Iris pigment epithelial cell (primary cell): ENCODE data around the gene TTYH2.
A peak's percentile ranks its signal among the peaks of the same experiment; 100 is the strongest.

Experiments
- DNase-seq: peaks from one replicate; pipeline ENCODE4 v3.0.0-alpha.2; 2011; ENCODE audit warnings: low read depth

The TTYH2 gene

GRCh38 chr17:74196541-74197317 lies 16.6 kb upstream of the TTYH2 start:
- no peak for DNase-seq

DNA sequence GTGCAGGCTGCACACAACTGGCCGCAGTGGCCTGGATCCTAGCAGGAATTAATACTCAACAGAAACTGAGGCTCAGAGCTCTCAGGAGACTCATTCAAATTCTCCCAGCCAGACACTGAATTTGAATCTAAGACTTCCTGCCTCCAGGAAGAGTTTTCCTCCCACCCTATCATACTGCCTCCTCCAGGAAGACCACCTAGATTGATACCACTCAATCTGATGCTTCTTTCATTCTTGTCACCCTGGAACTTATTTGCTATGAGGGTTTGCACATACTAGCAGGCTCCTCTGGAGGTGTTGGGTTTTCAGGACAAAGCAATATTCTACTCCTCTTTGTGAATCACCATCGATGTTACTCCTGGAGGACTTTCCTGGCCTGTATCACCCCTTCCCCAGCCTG lies 15.6 kb upstream of the TTYH2 start:
- no peak for DNase-seq

DNA sequence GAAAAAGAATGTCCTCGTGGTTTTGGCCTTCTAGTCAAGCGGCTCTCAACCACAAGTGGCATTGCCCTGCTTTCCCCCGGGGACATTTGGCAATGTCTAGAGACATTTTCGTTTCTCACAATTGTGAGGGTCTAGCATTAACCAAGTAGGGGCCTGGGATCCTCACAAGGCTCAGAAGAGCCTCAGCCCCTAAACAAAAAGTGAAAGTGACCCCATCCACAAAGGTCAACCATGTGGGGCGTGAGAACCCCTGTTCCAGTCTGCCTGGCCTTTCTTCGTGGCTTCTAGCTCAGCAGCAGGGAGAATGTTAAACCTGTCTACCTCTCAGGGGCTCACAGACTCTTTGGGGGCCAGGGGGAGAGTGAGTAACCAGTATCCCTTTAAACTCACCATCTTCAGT lies 14.7 kb upstream of the TTYH2 start:
- DNase-seq: no peak

DNA sequence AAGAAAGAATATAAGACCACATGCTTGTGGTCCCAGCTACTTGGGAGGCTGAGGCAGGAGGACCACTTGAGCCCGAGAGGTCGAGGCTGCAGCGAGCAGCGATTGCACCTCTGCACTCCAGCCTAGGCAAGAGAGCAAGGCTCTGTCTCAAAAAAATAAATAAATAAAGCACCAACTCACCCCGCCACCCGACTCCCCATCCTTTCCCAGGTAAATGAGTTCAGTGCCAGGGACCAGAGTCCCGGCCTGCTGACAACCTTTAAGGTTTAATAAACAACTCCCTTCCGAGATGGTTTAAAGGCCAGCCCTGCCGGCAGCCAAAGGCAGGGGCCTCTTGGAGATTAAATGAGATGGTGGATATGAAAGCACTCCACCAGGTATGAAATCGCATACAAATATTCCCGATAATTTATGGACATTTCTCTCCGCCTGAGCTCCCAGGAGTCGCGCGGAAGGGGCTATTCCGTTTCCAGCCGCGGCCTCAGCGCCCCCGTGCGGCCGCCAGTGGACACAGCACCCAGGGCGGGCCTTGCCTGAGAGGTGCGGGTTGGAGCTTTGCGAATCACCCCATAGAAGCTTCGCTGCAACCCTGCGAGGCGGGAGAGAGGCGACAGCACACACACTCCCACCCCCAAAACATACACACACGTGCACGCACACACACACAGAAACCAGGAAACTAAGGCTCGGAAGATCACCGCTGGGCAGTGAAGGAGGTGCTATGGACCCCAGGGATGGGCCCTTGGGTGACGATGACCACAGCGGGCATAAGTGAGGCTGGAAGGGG lies 13.9 kb upstream of the TTYH2 start:
- DNase-seq: peak; percentile 51

DNA sequence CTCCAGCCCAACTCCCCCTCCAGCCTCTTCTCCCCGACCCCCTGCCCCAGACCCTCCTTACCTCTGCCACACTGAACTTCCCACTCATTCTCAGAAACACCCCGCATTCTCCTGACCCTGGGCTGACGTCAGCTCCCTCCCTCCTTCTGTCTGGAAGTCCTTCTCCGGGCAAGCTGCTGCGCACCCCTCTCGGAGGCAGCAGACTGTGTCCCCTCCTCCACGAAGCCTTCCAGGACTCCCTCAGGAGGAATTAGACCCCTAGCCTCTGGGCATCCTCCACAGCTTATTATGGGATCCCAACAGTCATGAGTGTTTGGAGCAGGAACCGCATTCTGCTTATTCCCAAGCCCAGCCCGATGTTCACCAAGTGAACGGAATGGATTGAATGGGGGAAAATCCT lies 13.3 kb upstream of the TTYH2 start:
- DNase-seq: no peak

- DNase-seq: peak; percentile 54
These were observed 12.1 kb upstream of the TTYH2 start for GRCh38 chr17:74201250-74201649.

DNA sequence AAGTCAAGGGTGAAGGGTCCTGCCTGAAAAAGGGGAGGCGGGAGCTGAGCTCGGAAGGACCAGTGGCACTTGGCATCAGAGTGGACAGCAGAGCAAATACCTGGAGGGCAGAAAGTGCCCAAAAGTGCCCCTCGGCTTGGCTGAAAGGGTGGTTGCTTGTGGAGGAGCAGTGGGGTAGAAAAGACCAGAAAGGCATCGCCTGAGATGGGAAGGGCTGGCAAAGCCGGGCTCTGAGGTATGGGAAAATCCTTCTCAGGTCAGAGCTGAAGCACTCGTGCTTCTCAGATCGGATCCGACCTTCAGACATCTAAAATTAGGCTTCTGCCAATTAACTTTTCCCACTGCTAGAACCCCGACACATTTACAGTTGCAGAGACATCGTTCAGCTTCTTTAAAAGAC lies 11.4 kb upstream of the TTYH2 start:
- DNase-seq: no peak

DNA sequence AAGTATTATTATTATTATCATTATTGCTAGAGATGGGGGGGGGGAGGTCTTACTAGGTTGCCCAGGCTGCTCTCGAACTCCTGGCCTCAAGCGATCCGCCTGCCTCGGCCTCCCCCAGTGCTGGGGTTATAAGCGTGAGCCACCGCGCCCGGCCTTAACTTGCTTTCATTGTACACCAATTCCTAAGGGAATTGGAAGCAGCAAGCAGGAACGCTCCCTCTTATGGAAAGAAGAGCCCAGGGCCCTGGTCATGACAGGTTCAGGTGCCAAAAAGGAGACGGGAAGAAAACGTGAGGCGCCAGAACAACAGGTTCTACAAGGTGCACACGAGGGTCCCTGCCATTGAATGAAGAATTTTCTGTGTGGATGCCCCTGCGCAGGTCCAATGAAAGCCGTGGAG lies 10.4 kb upstream of the TTYH2 start:
- no peak for DNase-seq

DNA sequence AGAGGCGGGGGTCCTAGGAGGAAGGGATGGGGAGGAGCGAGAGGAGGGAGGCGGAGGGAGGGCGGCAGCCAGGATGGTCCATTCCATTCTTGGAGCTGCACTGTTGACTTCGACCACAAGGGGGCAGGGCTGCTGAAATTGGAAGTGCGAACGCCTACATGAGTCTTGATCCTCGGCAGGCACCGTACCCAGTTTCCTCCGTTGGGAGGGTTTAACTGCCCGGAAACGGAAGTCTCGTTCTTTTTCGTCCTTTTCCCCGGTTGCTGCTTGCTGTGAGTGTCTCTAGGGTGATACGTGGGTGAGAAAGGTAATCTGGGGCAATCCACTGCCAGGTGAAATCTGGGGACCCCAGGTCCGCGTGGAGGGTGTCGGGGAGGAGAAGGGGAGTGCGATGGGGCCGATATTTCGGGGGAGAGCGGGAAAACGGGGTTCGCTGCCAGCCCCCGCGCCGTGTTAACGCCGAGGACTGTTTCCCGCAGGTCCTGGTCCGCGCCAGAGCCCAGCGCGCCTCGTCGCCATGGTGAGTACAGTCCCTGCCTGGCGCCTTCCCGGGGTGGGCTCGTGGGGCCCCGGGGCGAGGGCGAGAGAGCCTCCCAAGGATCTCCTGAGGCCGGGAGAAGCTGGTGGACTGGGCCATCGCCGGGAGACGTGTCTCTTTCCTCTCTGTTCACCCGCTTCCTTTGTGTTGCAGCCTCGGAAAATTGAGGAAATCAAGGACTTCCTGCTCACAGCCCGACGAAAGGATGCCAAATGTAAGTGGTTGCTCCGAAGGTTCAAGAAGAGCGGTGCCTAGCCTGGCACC lies 9.7 kb upstream of the TTYH2 start, which contains the start of gene RPL38:
Gene RPL38 (plus strand): TSS at position 240 of the 802 bp plus-strand sequence. CDS start 278 bp downstream, at position 518.
- peak; percentile 98 for DNase-seq

DNA sequence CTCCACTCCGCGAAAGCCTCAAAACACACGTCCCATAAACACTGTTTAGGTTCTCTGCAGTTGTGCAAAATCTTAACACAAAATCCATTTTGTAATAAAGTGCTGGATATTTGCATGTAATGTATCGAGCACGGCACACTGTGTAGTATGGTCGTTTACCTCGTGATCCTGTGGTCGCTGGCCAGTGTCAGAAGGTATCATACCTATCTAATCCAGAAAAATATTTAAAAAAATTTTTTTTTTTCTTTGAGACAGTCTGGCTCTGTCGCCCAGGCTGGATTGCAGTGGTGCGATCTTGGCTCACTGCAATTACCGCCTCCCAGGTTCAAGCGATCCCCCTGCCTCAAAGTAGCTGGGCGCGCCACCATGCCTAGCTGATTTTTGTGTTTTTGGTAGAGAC lies 8.9 kb upstream of the TTYH2 start:
- no peak for DNase-seq

- DNase-seq: no peak
These were observed 8.1 kb upstream of the TTYH2 start for GRCh38 chr17:74205274-74205673.

DNA sequence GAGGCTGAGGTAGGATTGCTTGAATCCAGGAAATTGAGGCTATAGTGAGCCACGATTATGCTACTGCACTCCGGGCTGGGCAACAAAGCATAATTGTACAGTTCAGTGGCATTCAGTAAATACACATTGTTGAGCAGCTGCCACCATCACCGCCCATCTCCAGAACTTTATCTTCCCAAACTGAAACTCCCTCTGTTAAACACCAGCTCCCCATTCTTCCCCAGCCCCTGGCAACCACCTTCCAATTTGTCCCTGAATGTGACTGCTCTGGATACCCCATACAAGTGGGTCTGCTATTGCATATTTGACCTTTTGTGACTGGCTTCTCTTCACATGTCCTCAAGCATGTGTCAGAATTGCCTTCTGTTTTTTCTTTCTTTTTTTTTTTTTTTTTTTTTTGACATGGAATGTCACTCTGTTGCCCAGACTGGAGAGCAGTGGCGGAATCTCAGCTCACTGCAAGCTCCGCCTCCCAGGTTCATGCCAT lies 7.0 kb upstream of the TTYH2 start:
- DNase-seq: peak; percentile 20

GRCh38 chr17:74210191-74211140 lies 2.9 kb upstream of the TTYH2 start:
- DNase-seq: peak; percentile 58

GRCh38 chr17:74211141-74211911 lies 2.0 kb upstream of the TTYH2 start:
- peak; percentile 38 for DNase-seq

GRCh38 chr17:74211912-74212208 lies 1.5 kb upstream of the TTYH2 start:
- peak; percentile 18 for DNase-seq

DNA sequence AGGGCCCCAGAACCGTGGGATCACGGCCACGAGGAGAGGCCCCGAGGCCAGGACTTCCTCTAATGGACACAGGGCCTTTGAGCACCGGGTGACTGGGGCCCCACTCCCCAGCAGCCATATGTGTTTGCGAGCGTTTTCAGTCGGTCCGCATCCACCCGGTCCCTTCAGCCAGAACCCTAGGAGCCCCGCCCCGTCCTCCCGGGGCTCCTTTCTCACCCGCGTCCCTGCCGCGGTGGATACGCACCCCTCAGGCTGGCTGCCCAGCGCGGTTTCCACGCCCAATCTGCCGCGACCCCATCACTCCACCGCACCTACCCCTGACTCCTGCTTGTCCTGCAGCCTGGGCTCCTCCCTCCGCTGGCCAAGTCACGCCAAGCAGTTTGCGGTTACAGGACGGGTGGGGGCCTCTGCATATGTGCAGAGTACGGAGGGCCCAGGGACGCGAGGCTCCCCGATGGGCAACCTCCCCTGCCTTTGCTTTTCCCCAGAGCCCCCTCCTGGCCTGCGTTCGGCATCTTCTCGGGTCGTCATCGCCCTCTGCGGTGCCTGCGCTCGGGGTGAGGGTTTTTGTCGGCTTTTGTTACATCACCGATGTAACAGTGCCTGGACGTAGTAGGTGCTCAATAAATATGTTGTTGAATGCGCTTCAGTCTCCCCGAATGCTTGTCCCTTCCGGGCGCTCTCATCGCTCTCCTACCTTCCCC lies 1.0 kb upstream of the TTYH2 start:
- DNase-seq: peak; percentile 45

- no peak for DNase-seq
These were observed 555 bp downstream of the TTYH2 start for GRCh38 chr17:74213861-74214391.

GRCh38 chr17:74214484-74215341 lies 1.3 kb downstream of the TTYH2 start:
- DNase-seq: no peak

- DNase-seq: no peak
These were observed 2.0 kb downstream of the TTYH2 start for GRCh38 chr17:74215342-74215727.
